GM18502 (cell line): ENCODE measurements around the gene SLIRP.
"Not testable (repeated sequence)": the region's sequence is repeated elsewhere in the genome, so short reads cannot be mapped to it uniquely, and the experiment has no call there.

Source experiments
- ATAC-seq: cut with Tn5 transposase; IDR thresholded peaks from one replicate; pipeline ENCODE4 v1.9.1; 2021; ENCODE audit warnings: mild to moderate bottlenecking; ENCODE audit not compliant: unreplicated experiment, poor library complexity

The SLIRP gene

GRCh38 chr14:77738559-77739250, 30.8 kb downstream of the SLIRP start:
- ATAC-seq = peak; percentile 58

GRCh38 chr14:77741438-77741837, 33.5 kb downstream of the SLIRP start:
- ATAC-seq = no peak

GRCh38 chr14:77746064-77746702, 38.3 kb downstream of the SLIRP start:
- no peak for ATAC-seq

GRCh38 chr14:77747425-77747824, 39.5 kb downstream of the SLIRP start:
- ATAC-seq = not testable (repeated sequence)

- no peak for ATAC-seq
Measured at GRCh38 chr14:77752266-77752665, 44.4 kb downstream of the SLIRP start.

GRCh38 chr14:77752799-77753516, 45.1 kb downstream of the SLIRP start:
- no peak for ATAC-seq

- peak; percentile 94 for ATAC-seq
Measured at GRCh38 chr14:77760381-77761204, 52.7 kb downstream of the SLIRP start, which contains the start of gene SNW1. Gene SNW1 (minus strand): TSS chr14:77761156. CDS start chr14:77761127, 29 bp downstream.

- peak; percentile 29 for ATAC-seq
Measured at GRCh38 chr14:77761205-77761931, 53.5 kb downstream of the SLIRP start.

- ATAC-seq = no peak
Measured at GRCh38 chr14:77763316-77763715, 55.4 kb downstream of the SLIRP start.

GRCh38 chr14:77763978-77764377, 56.1 kb downstream of the SLIRP start:
- no peak for ATAC-seq
